ENCODE measurements around the gene RAD51B.

GRCh38 chr14:68145539-68145938, 326.0 kb downstream of the RAD51B start:
- no peak for TF ChIP-seq POLR2A (IDR thresholded peaks at IDR 0.05; ENCODE audit: borderline replicate concordance, extremely low read depth, insufficient read depth, insufficient read length)
- TF ChIP-seq CTCF (IDR thresholded peaks at IDR 0.05 in 2 of 3, conservative IDR thresholded peaks at IDR 0.05 in 1 of 3; ENCODE audit: borderline replicate concordance in 1 of 3, insufficient read depth in 1 of 3, low read depth in 2 of 3, low read length in 2 of 3), result no peak
- no peak for TF ChIP-seq ZFX (IDR thresholded peaks at IDR 0.05)
- TF ChIP-seq ATF3 (IDR thresholded peaks at IDR 0.05), result no peak
- no peak for TF ChIP-seq RAD21 (IDR thresholded peaks at IDR 0.05; ENCODE audit: low read depth)
- TF ChIP-seq JUND (IDR thresholded peaks at IDR 0.05), result no peak
- no peak for TF ChIP-seq REST (IDR thresholded peaks at IDR 0.05; ENCODE audit: low read depth)
- no peak for TF ChIP-seq POLR2AphosphoS5 (IDR thresholded peaks at IDR 0.05; ENCODE audit: low read depth, low read length)

Data from HCT116 (cell line).